Neutrophil (primary cell): ENCODE measurements around the gene ABCD4.

ENCODE experiments used
- H3K27ac ChIP-seq: fragments of 200-600 bp; sonication (generic); 2 replicates; pipeline ENCODE4 v1.5.1; 2016; ENCODE audit warnings: mild to moderate bottlenecking, moderate library complexity
- H3K27me3 ChIP-seq: fragments of 200-600 bp; sonication (generic); 2 replicates; pipeline ENCODE4 v1.6.0; 2016; ENCODE audit warnings: mild to moderate bottlenecking
- H3K36me3 ChIP-seq: fragments of 200-600 bp; sonication (generic); 2 replicates; pipeline ENCODE4 v1.5.1; 2017
- H3K4me1 ChIP-seq, 2 experiments: fragments of 200-600 bp in 1 of 2; sonication (generic) in 1 of 2; 1 replicate in 1 of 2; 2 replicates in 1 of 2; pipeline versions ENCODE4 v1.5.1 to v1.6.1; 2013 to 2016; ENCODE audit warnings: low read depth in 1 of 2, low read length in 1 of 2, mild to moderate bottlenecking in 1 of 2, moderate library complexity in 1 of 2; ENCODE audit not compliant: control insufficient read depth in 1 of 2, insufficient read depth in 1 of 2
- H3K4me3 ChIP-seq, 2 experiments: fragments of 200-600 bp in 1 of 2; sonication (generic) in 1 of 2; 1 replicate in 1 of 2; 2 replicates in 1 of 2; pipeline ENCODE4 v1.5.1; 2013 to 2016; ENCODE audit warnings: low read depth in 1 of 2, low read length in 1 of 2, mild to moderate bottlenecking in 1 of 2, moderate library complexity in 1 of 2
- H3K9me3 ChIP-seq: fragments of 200-600 bp; sonication (generic); 2 replicates; pipeline ENCODE4 v1.5.1; 2016
- TF ChIP-seq, protein P1 (sequence below): fragments of 200-600 bp; sonication (generic); IDR thresholded peaks from 2 replicates; pipeline ENCODE4 v1.5.1; 2016; ENCODE audit warnings: antibody characterized with exemption

Gene ABCD4

DNA sequence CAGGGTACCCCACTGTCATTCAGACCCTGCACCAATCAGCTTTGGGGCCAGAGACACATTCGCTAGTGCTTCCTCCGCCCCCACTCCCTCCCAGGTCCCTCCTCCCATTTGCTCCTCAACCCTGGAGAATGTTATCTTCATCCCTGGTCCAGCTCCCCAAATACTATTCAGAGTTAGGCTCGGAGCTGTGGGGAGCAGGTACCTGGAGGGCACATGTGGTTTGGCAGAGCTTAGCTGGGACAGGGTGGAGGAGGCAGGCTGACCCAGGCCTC lies 44.0 kb downstream of the ABCD4 start:
- peaks cover 14 to 18% of the 10 kb centered on the region in 2 experiments for H3K4me1 ChIP-seq
- no peak overlapping the region for H3K27ac ChIP-seq

DNA sequence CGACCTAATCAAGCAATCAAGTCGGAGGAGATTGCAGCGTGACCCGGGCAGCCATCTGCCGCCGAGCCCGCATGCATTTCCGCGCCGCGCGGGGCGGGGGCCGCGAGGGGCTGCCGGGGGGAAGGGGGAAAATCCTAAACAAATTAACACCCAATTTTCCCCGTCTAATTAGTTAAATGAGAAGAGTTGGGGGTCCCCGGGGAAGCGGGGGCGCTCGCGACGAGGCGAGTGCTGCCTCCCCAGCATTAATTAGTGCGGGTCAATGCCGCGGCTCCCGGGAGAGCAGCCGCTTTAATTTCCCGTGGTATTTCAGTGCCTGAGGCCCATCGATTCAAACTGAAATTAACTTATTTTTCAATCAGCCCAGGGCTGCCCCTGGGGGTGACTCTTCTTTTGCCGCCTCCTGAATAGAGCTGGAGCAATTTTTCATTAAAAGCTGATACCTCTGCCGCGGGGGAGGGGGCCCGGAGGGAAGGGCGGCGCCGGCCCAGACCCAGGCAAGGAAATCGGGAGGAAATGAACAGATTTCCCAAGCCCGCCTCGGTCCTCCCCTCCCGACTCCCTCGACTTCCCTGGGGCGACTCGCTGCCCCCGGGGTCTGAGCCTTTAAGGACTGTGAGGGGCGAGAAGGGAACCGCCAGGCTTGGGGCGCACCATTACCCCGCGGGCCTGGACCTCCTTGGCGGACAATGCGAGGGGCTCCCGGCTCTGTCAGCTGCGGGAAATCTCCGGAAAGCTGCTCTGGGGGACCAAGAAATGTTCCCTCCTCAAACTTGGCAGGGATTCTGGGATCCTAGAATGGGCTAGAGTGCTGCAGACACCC lies 44.6 kb downstream of the ABCD4 start:
- no peaks in the 10 kb centered on the region for H3K9me3 ChIP-seq
- peaks cover 14 to 18% of the 10 kb centered on the region in 2 experiments for H3K4me1 ChIP-seq
- peaks cover 72% of the 10 kb centered on the region for H3K27me3 ChIP-seq
- peak overlapping the region; percentile 39 to 65 for H3K4me3 ChIP-seq
- no peak overlapping the region for H3K27ac ChIP-seq
- no peaks in the 10 kb centered on the region for H3K36me3 ChIP-seq
- TF ChIP-seq, protein P1, sequence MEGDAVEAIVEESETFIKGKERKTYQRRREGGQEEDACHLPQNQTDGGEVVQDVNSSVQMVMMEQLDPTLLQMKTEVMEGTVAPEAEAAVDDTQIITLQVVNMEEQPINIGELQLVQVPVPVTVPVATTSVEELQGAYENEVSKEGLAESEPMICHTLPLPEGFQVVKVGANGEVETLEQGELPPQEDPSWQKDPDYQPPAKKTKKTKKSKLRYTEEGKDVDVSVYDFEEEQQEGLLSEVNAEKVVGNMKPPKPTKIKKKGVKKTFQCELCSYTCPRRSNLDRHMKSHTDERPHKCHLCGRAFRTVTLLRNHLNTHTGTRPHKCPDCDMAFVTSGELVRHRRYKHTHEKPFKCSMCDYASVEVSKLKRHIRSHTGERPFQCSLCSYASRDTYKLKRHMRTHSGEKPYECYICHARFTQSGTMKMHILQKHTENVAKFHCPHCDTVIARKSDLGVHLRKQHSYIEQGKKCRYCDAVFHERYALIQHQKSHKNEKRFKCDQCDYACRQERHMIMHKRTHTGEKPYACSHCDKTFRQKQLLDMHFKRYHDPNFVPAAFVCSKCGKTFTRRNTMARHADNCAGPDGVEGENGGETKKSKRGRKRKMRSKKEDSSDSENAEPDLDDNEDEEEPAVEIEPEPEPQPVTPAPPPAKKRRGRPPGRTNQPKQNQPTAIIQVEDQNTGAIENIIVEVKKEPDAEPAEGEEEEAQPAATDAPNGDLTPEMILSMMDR: no peak

More for the DNA sequence above, 44.0 kb downstream of the ABCD4 start:
- Histone ChIP-seq H3K36me3 (no peaks in the 10 kb centered on the region), H3K9me3 (no peaks in the 10 kb centered on the region), H3K4me3 (no peak overlapping the region), H3K27me3 (peaks cover 69% of the 10 kb centered on the region)
- TF ChIP-seq, protein P1: no peak

DNA sequence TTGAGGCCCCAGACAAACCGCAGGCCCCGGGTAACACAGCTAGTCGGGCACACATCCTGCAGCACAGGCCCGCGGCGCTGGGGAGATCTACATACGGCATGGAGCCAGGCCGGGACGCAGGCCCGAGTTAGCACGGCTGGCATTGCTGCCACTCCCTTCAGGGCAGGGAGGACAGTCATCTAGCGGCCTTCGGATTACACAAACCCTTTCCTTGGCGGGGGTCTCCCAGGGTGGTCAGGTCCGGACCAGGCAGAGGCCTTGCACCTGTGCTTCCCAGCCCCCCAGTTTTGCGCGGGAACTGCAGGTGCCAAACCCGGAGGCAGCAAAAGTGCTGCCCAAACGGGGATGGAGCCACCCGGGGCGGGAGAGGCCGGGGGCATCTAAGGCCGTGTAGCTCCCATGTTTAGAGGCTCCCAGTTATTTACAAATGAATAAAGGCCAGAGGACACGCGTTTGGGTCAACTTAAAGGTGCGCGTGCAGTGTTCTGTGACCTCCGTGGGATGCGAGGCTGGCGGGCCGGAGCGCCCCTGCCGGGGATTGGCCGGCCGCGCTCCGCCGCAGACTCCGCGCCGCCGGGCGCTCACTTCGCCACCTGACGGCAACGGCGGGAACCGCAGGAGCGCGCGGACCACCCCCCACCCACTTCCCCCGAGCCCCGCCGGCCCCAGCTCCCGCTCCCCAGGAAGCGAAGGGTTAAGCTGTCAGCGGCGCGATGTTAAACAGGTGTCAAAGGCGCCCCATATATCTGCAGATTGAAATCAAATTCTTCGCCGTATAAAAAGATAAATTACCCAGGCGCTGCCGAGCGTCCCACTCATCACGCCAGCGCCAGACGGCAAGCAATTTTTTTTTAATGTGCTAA lies 45.4 kb downstream of the ABCD4 start:
- Histone ChIP-seq H3K36me3 (no peaks in the 10 kb centered on the region), H3K4me1 (peaks cover 14 to 18% of the 10 kb centered on the region in 2 experiments), H3K4me3 (peak overlapping the region; percentile 39 to 65), H3K27ac (no peak overlapping the region), H3K27me3 (peaks cover 78% of the 10 kb centered on the region), H3K9me3 (no peaks in the 10 kb centered on the region)
- TF ChIP-seq, protein P1: peak; percentile 85

DNA sequence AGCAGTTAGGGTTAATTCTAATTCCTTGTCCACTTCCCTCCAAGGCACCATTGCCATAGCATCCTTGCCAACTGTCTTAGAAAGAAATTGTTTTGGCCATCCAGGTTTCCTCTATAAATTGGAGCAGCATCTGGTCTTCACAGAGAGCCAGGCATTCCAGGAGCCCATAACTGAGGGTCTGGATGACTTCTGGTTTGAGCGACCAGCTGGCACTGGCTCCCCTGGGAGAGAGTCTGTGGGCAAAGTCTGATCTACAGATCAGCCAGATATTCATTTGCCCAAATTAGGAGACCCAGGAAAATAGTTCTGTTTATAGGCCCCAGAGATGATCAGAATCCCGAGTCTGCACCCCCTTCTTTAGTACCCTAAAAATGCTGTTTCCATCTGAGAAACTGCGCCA lies 47.5 kb downstream of the ABCD4 start:
- TF ChIP-seq, protein P1: no peak
- no peak overlapping the region for H3K4me3 ChIP-seq
- no peaks in the 10 kb centered on the region for H3K36me3 ChIP-seq
- H3K27ac ChIP-seq: no peak overlapping the region
- no peaks in the 10 kb centered on the region for H3K9me3 ChIP-seq
- peaks cover 82% of the 10 kb centered on the region for H3K27me3 ChIP-seq
- H3K4me1 ChIP-seq: peaks cover 19 to 26% of the 10 kb centered on the region in 2 experiments

DNA sequence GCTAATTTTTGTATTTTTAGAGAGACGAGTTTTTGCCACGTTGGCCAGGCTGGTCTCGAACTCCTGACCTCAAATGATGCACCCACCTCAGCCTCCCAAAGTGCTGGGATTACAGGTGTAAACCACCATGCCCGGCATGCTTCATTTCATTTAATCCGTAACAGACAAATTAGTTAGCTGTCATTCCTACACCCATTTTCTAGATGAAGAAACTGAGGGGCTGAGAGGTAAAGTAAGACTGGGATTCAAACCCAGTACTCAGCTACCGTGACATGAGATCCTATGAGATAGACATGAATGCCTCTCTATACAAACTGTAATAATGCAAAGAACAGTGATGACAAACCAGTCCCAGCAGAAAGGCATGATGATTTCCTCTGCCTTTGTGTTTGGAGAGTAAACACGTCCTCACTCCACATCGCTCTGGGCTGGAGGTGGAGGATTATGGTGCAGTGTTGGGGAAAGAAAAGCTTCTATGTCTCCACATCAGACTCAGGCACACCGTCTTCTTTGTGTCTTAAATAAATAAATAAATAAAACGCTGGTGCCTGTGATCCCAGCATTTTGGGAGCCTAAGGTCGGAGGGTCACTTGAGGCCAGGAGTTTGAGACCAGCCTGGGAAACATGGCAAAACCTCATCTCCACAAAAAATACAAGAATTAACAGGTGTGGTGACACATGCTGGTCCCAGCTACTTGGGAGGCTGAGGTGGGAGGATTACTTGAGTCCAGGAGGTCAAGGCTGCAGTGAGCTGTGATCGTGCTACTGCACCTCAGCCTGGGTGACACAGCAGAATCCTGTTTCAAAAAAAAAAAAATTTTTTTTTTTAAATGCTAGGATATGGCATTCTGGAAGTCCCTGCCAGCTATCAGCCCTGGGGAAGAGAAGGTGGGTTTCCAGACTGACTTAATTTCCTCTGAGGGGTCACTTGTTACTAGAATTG lies 53.0 kb downstream of the ABCD4 start:
- Histone ChIP-seq H3K36me3 (no peaks in the 10 kb centered on the region), H3K4me1 (peaks cover 5 to 9% of the 10 kb centered on the region in 2 experiments), H3K27me3 (peaks cover 84% of the 10 kb centered on the region), H3K27ac (no peak overlapping the region), H3K9me3 (no peaks in the 10 kb centered on the region), H3K4me3 (no peak overlapping the region)
- TF ChIP-seq, protein P1: no peak
